ENCODE measurements around the gene FBXW4.

Gene FBXW4

GRCh38 chr10:101694674-101695403, at the start of gene FBXW4:
FBXW4 (minus strand) TSS chr10:101695170; CDS start chr10:101695105, 65 bp downstream.
- TF ChIP-seq, protein P1, sequence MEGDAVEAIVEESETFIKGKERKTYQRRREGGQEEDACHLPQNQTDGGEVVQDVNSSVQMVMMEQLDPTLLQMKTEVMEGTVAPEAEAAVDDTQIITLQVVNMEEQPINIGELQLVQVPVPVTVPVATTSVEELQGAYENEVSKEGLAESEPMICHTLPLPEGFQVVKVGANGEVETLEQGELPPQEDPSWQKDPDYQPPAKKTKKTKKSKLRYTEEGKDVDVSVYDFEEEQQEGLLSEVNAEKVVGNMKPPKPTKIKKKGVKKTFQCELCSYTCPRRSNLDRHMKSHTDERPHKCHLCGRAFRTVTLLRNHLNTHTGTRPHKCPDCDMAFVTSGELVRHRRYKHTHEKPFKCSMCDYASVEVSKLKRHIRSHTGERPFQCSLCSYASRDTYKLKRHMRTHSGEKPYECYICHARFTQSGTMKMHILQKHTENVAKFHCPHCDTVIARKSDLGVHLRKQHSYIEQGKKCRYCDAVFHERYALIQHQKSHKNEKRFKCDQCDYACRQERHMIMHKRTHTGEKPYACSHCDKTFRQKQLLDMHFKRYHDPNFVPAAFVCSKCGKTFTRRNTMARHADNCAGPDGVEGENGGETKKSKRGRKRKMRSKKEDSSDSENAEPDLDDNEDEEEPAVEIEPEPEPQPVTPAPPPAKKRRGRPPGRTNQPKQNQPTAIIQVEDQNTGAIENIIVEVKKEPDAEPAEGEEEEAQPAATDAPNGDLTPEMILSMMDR (IDR thresholded peaks at IDR 0.05; ENCODE audit: low read depth, low read length), result no peak
- DNase-seq (ENCODE audit: extremely low read depth, low read depth), result no peak

- no peak for DNase-seq (ENCODE audit: extremely low read depth, low read depth)
- TF ChIP-seq, protein P1 (IDR thresholded peaks at IDR 0.05; ENCODE audit: low read depth, low read length), result no peak
Observed at GRCh38 chr10:101744267-101744666, 49.3 kb upstream of the FBXW4 start.

DNA sequence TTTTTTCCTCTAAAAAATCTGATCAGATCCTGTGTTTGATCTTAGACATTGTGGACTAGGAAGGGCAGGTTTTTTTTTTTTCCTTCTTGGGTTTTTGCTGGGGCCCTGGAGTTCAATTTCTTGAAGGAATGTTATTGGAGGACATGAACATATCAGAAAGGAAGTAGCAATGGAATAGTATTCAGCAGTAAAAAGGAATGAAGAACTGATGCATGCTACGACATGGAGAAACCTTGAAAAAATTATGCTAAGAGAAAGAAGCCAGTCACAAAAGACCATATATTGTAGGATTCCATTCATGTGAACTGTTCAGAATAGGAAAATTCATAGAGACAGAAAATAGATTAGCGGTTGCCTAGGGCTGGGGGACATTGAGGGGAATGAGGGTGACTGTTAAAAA, 47.0 kb upstream of the FBXW4 start:
- TF ChIP-seq, protein P1 (IDR thresholded peaks at IDR 0.05; ENCODE audit: low read depth, low read length), result no peak
- no peak for DNase-seq (ENCODE audit: extremely low read depth, low read depth)

DNA sequence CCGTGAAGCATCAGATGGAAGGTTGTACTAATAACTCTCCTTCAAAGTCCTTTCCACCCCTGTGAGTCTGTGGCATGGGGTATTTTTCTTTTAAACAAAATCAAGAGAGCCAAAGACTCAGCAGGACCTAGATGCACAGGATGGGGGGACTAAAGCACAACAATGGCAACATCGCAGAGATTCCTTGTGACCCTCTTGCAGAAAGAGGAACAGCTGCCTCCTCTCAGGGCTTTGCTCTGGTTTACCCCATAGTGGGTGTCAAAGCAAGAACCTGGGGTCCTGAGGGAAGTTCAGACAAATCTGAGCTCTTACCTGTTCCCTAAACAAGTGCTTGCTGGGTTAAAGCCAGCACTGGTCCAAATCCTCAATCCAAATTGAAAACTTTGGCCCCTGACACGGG, 41.7 kb upstream of the FBXW4 start:
- TF ChIP-seq, protein P1 (IDR thresholded peaks at IDR 0.05; ENCODE audit: low read depth, low read length), result no peak
- no peak for DNase-seq (ENCODE audit: extremely low read depth, low read depth)

DNA sequence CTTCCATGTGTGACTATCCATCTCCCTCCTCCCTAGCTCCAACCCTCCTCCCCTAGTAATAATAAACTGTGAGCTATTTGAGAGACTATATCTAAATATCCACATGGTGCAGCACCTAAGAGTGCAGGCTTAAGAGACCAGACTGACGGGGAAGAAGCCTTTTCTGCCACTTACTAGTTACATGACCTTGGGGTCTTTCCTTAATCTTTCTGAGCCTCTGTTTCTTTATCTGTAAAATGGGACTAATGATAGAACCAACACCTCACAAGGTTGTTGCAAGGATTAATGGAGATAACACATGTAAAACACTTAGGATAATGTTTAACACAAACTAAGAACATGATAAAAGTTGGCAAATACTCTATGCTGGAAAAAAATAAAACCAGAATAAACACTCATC, 37.1 kb upstream of the FBXW4 start:
- TF ChIP-seq, protein P1 (IDR thresholded peaks at IDR 0.05; ENCODE audit: low read depth, low read length), result no peak
- no peak for DNase-seq (ENCODE audit: extremely low read depth, low read depth)

- no peak for DNase-seq (ENCODE audit: extremely low read depth, low read depth)
- TF ChIP-seq, protein P1 (IDR thresholded peaks at IDR 0.05; ENCODE audit: low read depth, low read length), result no peak
Observed at GRCh38 chr10:101726115-101726387, 31.1 kb upstream of the FBXW4 start.

DNA sequence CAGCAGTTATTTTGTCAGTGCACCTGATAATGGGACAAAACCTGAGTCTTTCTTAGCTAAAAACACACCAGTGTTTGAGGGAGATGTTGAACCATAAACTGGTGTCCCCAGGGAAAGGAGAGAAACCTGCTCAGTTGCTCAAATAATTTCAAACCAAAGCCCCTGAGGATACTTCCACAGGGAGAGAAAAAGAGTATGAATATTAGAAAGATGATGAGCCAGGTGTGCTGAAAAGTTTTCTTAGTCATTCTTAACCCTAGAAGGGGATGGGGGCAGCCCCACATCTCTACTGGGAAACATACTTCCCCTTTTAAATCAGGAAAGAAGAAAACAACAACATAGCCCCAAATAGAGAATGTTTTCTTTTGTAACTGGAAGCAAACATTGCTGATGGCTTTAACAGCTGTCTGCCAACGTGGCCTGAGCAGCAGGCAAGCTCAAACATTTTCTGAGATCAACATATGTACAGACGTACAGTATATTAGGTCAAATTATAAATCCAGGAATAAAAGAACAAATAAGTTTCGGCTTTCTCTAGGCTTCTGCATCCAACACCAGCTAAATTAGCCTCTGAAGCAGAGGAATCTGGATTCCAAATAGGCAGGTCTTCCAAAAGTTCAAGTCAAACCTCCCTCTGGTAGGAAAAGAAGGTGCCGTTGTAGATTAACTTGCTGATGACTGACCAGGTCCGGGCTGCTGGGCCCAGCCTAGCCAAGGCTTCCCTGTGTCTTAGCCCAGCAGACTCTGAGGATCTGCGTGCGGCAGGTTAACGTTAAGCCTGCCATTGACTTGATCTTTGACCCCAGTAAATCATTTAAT, 30.5 kb upstream of the FBXW4 start:
- no peak for DNase-seq (ENCODE audit: extremely low read depth, low read depth)
- TF ChIP-seq, protein P1 (IDR thresholded peaks at IDR 0.05; ENCODE audit: low read depth, low read length), result no peak

Data from AG09319 (cell line).